Measurements from ENCODE around the gene ATP5MC2.
"Not testable (repeated sequence)": the region's sequence is repeated elsewhere in the genome, so short reads cannot be mapped to it uniquely, and the experiment has no call there.

Gene ATP5MC2

DNA sequence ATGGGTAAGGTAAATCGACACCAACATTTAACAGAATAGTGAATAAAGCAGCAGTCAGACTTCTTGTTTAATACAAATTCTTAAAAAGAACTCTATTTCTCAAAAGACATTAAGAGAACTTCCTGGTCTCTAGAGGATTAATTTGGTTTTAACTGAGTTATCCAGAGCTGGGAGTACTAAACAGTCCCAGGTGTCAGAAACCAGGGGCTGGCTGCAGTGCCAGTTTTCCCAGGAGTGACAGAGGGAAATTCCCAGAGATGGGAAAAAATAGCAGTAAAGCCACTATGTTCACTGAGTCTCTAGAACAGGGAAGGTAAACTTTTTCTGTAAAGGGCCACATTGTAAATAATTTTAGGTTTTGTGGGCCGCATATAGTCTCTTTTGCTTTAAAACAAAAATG is 8.8 kb downstream of the ATP5MC2 start:
- Histone ChIP-seq H3K4me2 (ENCODE audit: low read length) (no peak overlapping the region), H3K4me1 (ENCODE audit: control insufficient read depth, insufficient read depth, low read length) (no peaks in the 10 kb centered on the region), H3K4me3 (ENCODE audit: low read length) (no peak overlapping the region), H3K9ac (ENCODE audit: low read depth, low read length) (no peak overlapping the region), H3K36me3 (ENCODE audit: insufficient read depth, low read length) (peaks cover 68% of the 10 kb centered on the region), H3K9me3 (replicated peaks; ENCODE audit: low read length) (no peaks in the 10 kb centered on the region), H3K27me3 (ENCODE audit: control insufficient read depth, insufficient read depth, low read length) (no peaks in the 10 kb centered on the region)

GRCh38 chr12:53664936-53665335 is 10.9 kb downstream of the ATP5MC2 start:
- H3K4me3 ChIP-seq (ENCODE audit: low read length): no peak overlapping the region
- H3K36me3 ChIP-seq (ENCODE audit: insufficient read depth, low read length): peaks cover 48% of the 10 kb centered on the region
- no peak overlapping the region for H3K9ac ChIP-seq (ENCODE audit: low read depth, low read length)
- no peak overlapping the region for H3K4me2 ChIP-seq (ENCODE audit: low read length)
- peaks cover 5% of the 10 kb centered on the region for H3K4me1 ChIP-seq (ENCODE audit: control insufficient read depth, insufficient read depth, low read length)
- H3K9me3 ChIP-seq (replicated peaks; ENCODE audit: low read length): no peaks in the 10 kb centered on the region
- no peaks in the 10 kb centered on the region for H3K27me3 ChIP-seq (ENCODE audit: control insufficient read depth, insufficient read depth, low read length)

- peaks cover 40% of the 10 kb centered on the region for H3K36me3 ChIP-seq (ENCODE audit: insufficient read depth, low read length)
- H3K4me2 ChIP-seq (ENCODE audit: low read length): no peak overlapping the region
- no peak overlapping the region for H3K4me3 ChIP-seq (ENCODE audit: low read length)
- H3K27me3 ChIP-seq (ENCODE audit: control insufficient read depth, insufficient read depth, low read length): no peaks in the 10 kb centered on the region
- no peak overlapping the region for H3K9ac ChIP-seq (ENCODE audit: low read depth, low read length)
- H3K9me3 ChIP-seq (replicated peaks; ENCODE audit: low read length): no peaks in the 10 kb centered on the region
- H3K4me1 ChIP-seq (ENCODE audit: control insufficient read depth, insufficient read depth, low read length): peaks cover 12% of the 10 kb centered on the region
Observed at GRCh38 chr12:53664191-53664590, 11.7 kb downstream of the ATP5MC2 start.

GRCh38 chr12:53660041-53660440 is 15.8 kb downstream of the ATP5MC2 start:
- Histone ChIP-seq H3K9me3 (replicated peaks; ENCODE audit: low read length) (no peaks in the 10 kb centered on the region), H3K4me2 (ENCODE audit: low read length) (peak overlapping the region; percentile 63), H3K27me3 (ENCODE audit: control insufficient read depth, insufficient read depth, low read length) (no peaks in the 10 kb centered on the region), H3K36me3 (ENCODE audit: insufficient read depth, low read length) (peaks cover 14% of the 10 kb centered on the region), H3K9ac (ENCODE audit: low read depth, low read length) (peak overlapping the region; percentile 63), H3K4me3 (ENCODE audit: low read length) (no peak overlapping the region), H3K4me1 (ENCODE audit: control insufficient read depth, insufficient read depth, low read length) (peaks cover 23% of the 10 kb centered on the region)

DNA sequence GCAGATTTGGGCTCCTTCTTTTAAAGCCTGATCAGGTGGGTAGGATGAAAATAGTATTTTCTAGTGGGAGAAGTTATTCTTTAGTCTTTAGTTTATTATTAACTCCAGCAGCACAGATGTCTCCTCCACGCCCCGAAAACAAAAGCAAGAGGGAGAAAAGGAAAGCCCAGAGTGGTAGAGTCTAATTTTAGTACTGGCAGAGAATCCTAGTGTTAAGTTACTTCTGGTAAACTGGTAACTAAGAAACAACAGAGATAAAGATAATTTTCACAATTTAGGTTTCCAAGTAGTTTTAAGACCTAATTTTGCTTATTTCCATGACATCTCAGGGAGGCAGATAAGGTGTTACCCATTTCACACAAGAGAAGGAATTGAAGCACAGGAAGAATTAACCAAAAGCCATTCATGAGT is 16.3 kb downstream of the ATP5MC2 start:
- Histone ChIP-seq H3K4me1 (ENCODE audit: control insufficient read depth, insufficient read depth, low read length) (peaks cover 23% of the 10 kb centered on the region), H3K4me2 (ENCODE audit: low read length) (peak overlapping the region; percentile 63), H3K36me3 (ENCODE audit: insufficient read depth, low read length) (peaks cover 10% of the 10 kb centered on the region), H3K27me3 (ENCODE audit: control insufficient read depth, insufficient read depth, low read length) (no peaks in the 10 kb centered on the region), H3K9ac (ENCODE audit: low read depth, low read length) (peak overlapping the region; percentile 63), H3K4me3 (ENCODE audit: low read length) (no peak overlapping the region), H3K9me3 (replicated peaks; ENCODE audit: low read length) (no peaks in the 10 kb centered on the region)

DNA sequence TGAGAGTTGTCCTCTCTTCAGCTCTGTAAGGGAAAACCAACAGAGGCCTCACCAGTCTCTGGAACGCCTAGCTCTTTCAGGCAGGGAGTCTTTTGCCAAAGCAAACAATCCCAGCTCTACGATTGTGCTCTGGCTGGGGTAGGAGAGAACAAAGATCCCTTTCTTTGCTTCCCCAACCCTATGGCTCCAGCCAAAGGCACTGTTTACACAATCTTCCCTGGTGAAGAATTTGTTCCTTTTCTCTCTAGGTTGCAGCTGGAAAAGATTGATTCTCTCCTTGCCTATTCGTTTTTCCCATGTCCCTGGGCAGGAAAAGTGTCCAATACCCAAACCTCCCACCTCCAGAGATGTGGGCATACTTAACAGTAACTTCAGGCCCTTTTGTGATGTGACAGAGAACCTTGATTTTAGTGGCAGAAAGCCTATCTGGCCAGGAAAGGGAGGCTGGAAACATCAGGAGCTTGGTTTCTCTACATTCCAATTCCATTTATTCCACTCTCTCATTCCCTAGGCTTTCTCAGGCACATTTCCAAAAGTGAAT is 16.8 kb downstream of the ATP5MC2 start:
- Histone ChIP-seq H3K36me3 (ENCODE audit: insufficient read depth, low read length) (peaks cover 6% of the 10 kb centered on the region), H3K27me3 (ENCODE audit: control insufficient read depth, insufficient read depth, low read length) (no peaks in the 10 kb centered on the region), H3K9ac (ENCODE audit: low read depth, low read length) (peak overlapping the region; percentile 63), H3K4me2 (ENCODE audit: low read length) (peak overlapping the region; percentile 63), H3K4me3 (ENCODE audit: low read length) (peak overlapping the region; percentile 50), H3K9me3 (replicated peaks; ENCODE audit: low read length) (no peaks in the 10 kb centered on the region), H3K4me1 (ENCODE audit: control insufficient read depth, insufficient read depth, low read length) (peaks cover 23% of the 10 kb centered on the region)

GRCh38 chr12:53657041-53657440 is 18.8 kb downstream of the ATP5MC2 start:
- no peaks in the 10 kb centered on the region for H3K9me3 ChIP-seq (replicated peaks; ENCODE audit: low read length)
- H3K36me3 ChIP-seq (ENCODE audit: insufficient read depth, low read length): no peaks in the 10 kb centered on the region
- H3K4me1 ChIP-seq (ENCODE audit: control insufficient read depth, insufficient read depth, low read length): peaks cover 26% of the 10 kb centered on the region
- no peak overlapping the region for H3K4me2 ChIP-seq (ENCODE audit: low read length)
- H3K4me3 ChIP-seq (ENCODE audit: low read length): no peak overlapping the region
- no peaks in the 10 kb centered on the region for H3K27me3 ChIP-seq (ENCODE audit: control insufficient read depth, insufficient read depth, low read length)
- H3K9ac ChIP-seq (ENCODE audit: low read depth, low read length): no peak overlapping the region

- Histone ChIP-seq H3K4me3 (ENCODE audit: low read length) (no peak overlapping the region), H3K9ac (ENCODE audit: low read depth, low read length) (no peak overlapping the region), H3K36me3 (ENCODE audit: insufficient read depth, low read length) (no peaks in the 10 kb centered on the region), H3K4me2 (ENCODE audit: low read length) (no peak overlapping the region), H3K27me3 (ENCODE audit: control insufficient read depth, insufficient read depth, low read length) (no peaks in the 10 kb centered on the region), H3K9me3 (replicated peaks; ENCODE audit: low read length) (no peaks in the 10 kb centered on the region), H3K4me1 (ENCODE audit: control insufficient read depth, insufficient read depth, low read length) (peaks cover 11% of the 10 kb centered on the region)
Observed at GRCh38 chr12:53653595-53653994, 22.3 kb downstream of the ATP5MC2 start.

DNA sequence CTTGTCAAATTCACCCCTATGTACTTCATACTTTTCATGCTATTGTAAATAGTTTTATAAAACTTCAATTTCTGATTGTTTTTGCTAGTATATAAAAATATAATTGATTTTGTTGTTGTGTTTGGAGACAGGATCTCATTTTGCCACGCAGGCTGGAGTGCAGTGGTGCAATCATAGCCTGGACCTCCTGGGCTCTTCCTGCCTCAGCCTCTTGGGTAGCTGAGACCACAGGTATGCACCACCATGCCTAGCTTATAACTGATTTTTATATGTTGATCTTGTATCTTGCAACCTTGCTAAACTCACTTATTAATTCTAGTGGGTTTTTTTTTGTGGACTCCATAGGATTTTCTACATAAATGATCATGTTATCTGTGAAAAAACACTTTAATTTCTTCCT is 23.5 kb downstream of the ATP5MC2 start:
- H3K27me3 ChIP-seq (ENCODE audit: control insufficient read depth, insufficient read depth, low read length): no peaks in the 10 kb centered on the region
- H3K4me3 ChIP-seq (ENCODE audit: low read length): no peak overlapping the region
- no peaks in the 10 kb centered on the region for H3K9me3 ChIP-seq (replicated peaks; ENCODE audit: low read length)
- H3K9ac ChIP-seq (ENCODE audit: low read depth, low read length): no peak overlapping the region
- peaks cover 5% of the 10 kb centered on the region for H3K4me1 ChIP-seq (ENCODE audit: control insufficient read depth, insufficient read depth, low read length)
- H3K4me2 ChIP-seq (ENCODE audit: low read length): no peak overlapping the region
- H3K36me3 ChIP-seq (ENCODE audit: insufficient read depth, low read length): no peaks in the 10 kb centered on the region

DNA sequence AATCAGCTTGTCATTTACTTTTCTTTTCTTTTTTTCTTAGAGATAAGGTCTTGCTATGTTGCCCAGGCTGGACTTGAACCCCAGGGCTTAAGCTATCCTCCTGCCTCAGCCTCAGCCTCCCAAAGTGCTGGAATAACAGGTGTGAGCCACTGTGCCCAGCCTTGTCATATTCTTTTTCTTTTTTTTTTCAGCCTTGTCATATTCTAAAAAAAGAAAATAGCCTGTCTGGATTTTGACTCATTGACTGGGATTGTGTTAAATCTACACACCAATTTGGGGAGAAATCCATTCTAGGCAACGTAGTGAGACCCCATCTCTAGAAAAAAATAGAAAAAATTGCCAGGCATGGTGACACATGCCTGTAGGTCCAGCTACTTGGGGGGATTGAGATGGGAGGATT is 24.1 kb downstream of the ATP5MC2 start:
- H3K4me1 ChIP-seq (ENCODE audit: control insufficient read depth, insufficient read depth, low read length): peaks cover 5% of the 10 kb centered on the region
- H3K9me3 ChIP-seq (replicated peaks; ENCODE audit: low read length): no peaks in the 10 kb centered on the region
- no peak overlapping the region for H3K4me3 ChIP-seq (ENCODE audit: low read length)
- H3K9ac ChIP-seq (ENCODE audit: low read depth, low read length): no peak overlapping the region
- H3K36me3 ChIP-seq (ENCODE audit: insufficient read depth, low read length): no peaks in the 10 kb centered on the region
- no peaks in the 10 kb centered on the region for H3K27me3 ChIP-seq (ENCODE audit: control insufficient read depth, insufficient read depth, low read length)
- no peak overlapping the region for H3K4me2 ChIP-seq (ENCODE audit: low read length)

GRCh38 chr12:53646300-53646699 is 29.6 kb downstream of the ATP5MC2 start:
- not testable (repeated sequence) for H3K27me3 ChIP-seq (ENCODE audit: control insufficient read depth, insufficient read depth, low read length); H3K4me2 ChIP-seq (ENCODE audit: low read length); H3K36me3 ChIP-seq (ENCODE audit: insufficient read depth, low read length); H3K4me3 ChIP-seq (ENCODE audit: low read length); H3K9me3 ChIP-seq (replicated peaks; ENCODE audit: low read length); H3K4me1 ChIP-seq (ENCODE audit: control insufficient read depth, insufficient read depth, low read length); H3K9ac ChIP-seq (ENCODE audit: low read depth, low read length)

- Histone ChIP-seq H3K9me3 (replicated peaks; ENCODE audit: low read length) (no peaks in the 10 kb centered on the region), H3K4me1 (ENCODE audit: control insufficient read depth, insufficient read depth, low read length) (no peaks in the 10 kb centered on the region), H3K27me3 (ENCODE audit: control insufficient read depth, insufficient read depth, low read length) (no peaks in the 10 kb centered on the region), H3K9ac (ENCODE audit: low read depth, low read length) (no peak overlapping the region), H3K4me2 (ENCODE audit: low read length) (no peak overlapping the region), H3K4me3 (ENCODE audit: low read length) (no peak overlapping the region), H3K36me3 (ENCODE audit: insufficient read depth, low read length) (no peaks in the 10 kb centered on the region)
Observed at GRCh38 chr12:53645165-53645564, 30.7 kb downstream of the ATP5MC2 start.

Data from skeletal muscle satellite cell (primary cell).